A172 (cell line): ENCODE measurements around the gene FH. TPM values are rescaled to one million over a fixed set of nuclear protein-coding genes. Genes with fewer than 3 reads are reported as not detected.

Source experiments
- DNase-seq: peaks from one replicate; pipeline ENCODE4 v3.0.0-alpha.2; 2015; ENCODE audit warnings: low spot score
- total RNA-seq: library from RNA; depleted of rRNA; stranded (reverse); fragments of >200 nt; shearing (Covaris generic); gene quantifications from 2 replicates; pipeline ENCODE4 v1.2.3, GENCODE V29; 2014; rRNA removed

The FH gene
- total RNA-seq, 1 experiment from 2014 or later: 373 TPM

- no peak for DNase-seq
Measured at GRCh38 chr1:241459186-241459802, 60.3 kb downstream of the FH start.

- no peak for DNase-seq
Measured at GRCh38 chr1:241457421-241457820, 62.1 kb downstream of the FH start.

- DNase-seq: no peak
Measured at GRCh38 chr1:241456743-241457142, 62.8 kb downstream of the FH start.

- no peak for DNase-seq
Measured at GRCh38 chr1:241453732-241454131, 65.8 kb downstream of the FH start.

GRCh38 chr1:241451956-241452355 is 67.6 kb downstream of the FH start:
- DNase-seq: no peak

Other genes starting within 250 kb of the FH start
- gene RGS7, start 162.6 kb downstream of the FH start, total RNA-seq: 12.4 and 16.5 TPM in 2 replicates
- gene KMO, start 12.6 kb upstream of the FH start, total RNA-seq: 2.4 TPM in 1 of 2 replicates, not detected in the other
- gene CHML, start 120.6 kb upstream of the FH start, total RNA-seq: 45.7 and 55.4 TPM in 2 replicates
- 12.1 and 22.8 TPM in 2 replicates for gene OPN3, start 120.6 kb upstream of the FH start, total RNA-seq
- not detected in 2 replicates for gene WDR64, start 132.5 kb upstream of the FH start, total RNA-seq